Breast epithelium (tissue), 4 donors: Measurements from ENCODE around the gene CGA. TPM values are rescaled to one million over a fixed set of nuclear protein-coding genes. Genes with fewer than 3 reads are reported as not detected.

Source experiments
- DNase-seq, 2 donors: peaks; one replicate each; pipeline ENCODE4 v3.0.0-alpha.2; 2019; ENCODE audit warnings: low spot score in 2 of 2
- H3K27ac ChIP-seq, 2 donors: fragments of 200-600 bp; sonication (generic) in 1 of 2; one replicate each; pipeline ENCODE4 v1.5.1; 2016 to 2019; ENCODE audit warnings: mild to moderate bottlenecking in 1 of 2
- H3K27me3 ChIP-seq, 2 donors: fragments of 200-600 bp; sonication (generic) in 1 of 2; one replicate each; pipeline versions ENCODE4 v1.5.1 to v1.6.0; 2017 to 2019; ENCODE audit warnings: control low read depth in 1 of 2, mild to moderate bottlenecking in 1 of 2
- H3K36me3 ChIP-seq: fragments of 200-600 bp; one replicate; pipeline ENCODE4 v1.5.1; 2019
- H3K4me1 ChIP-seq, 2 donors: fragments of 200-600 bp; sonication (generic); one replicate each; pipeline ENCODE4 v1.5.1; 2016 to 2019; ENCODE audit warnings: control low read depth in 1 of 2
- H3K4me3 ChIP-seq, 3 donors: fragments of 200-600 bp; sonication (generic); 1 replicate in 2 of 3; 2 replicates in 1 of 3; pipeline ENCODE4 v1.5.1; 2016 to 2019; ENCODE audit warnings: mild to moderate bottlenecking in 3 of 3, moderate library complexity in 2 of 3
- H3K9me3 ChIP-seq, 2 donors: fragments of 200-600 bp; sonication (generic) in 1 of 2; one replicate each; pipeline ENCODE4 v1.5.1; 2016 to 2019; ENCODE audit warnings: control low read depth in 1 of 2
- CTCF ChIP-seq, 3 donors: fragments of 450-650 bp; IDR thresholded peaks; one replicate each; pipeline ENCODE4 v1.5.1; 2016 to 2017; ENCODE audit warnings: antibody characterized with exemption in 3 of 3, mild to moderate bottlenecking in 3 of 3, moderate library complexity in 3 of 3
- POLR2A ChIP-seq: fragments of 450-650 bp; IDR thresholded peaks from one replicate; pipeline ENCODE4 v1.6.1; 2016; ENCODE audit warnings: antibody characterized with exemption, mild to moderate bottlenecking, moderate library complexity
- POLR2AphosphoS5 ChIP-seq, 3 donors: sonication (generic); formaldehyde crosslinking; IDR thresholded peaks; one replicate each; pipeline ENCODE4 v1.6.1; 2017; ENCODE audit warnings: antibody characterized with exemption in 3 of 3
- intact Hi-C: fragments of 100-400 bp; cut with DNase I; formaldehyde crosslinking; loops from one replicate; pipeline ENCODE4 v1.15.1; 2023; ENCODE audit warnings: low total_unique reads
- total RNA-seq, 3 donors: library from RNA; depleted of rRNA; stranded (reverse); fragments of >200 nt; gene quantifications; one replicate each; pipeline ENCODE4 v1.1.0, GENCODE V29; 2016

The CGA gene
- total RNA-seq, 3 donors from 2014 or later, result not detected

- H3K4me1 ChIP-seq, result no peaks in the 10 kb centered on the region
- no peaks in the 10 kb centered on the region for H3K36me3 ChIP-seq
- H3K27me3 ChIP-seq, result peaks cover 0 to 6% of the 10 kb centered on the region in 2 donors
- H3K4me3 ChIP-seq, result no peak overlapping the region
- no peak for DNase-seq
- TF ChIP-seq POLR2AphosphoS5 (IDR thresholded peaks at IDR 0.05) (no peak), POLR2A (no peak), CTCF (IDR thresholded peaks at IDR 0.05) (no peak)
- no peak overlapping the region for H3K27ac ChIP-seq
- intact Hi-C loops, result no loop called here
- H3K9me3 ChIP-seq, result peaks cover 0 to 8% of the 10 kb centered on the region in 2 donors
Observed at GRCh38 chr6:87124074-87124473, 29.2 kb upstream of the CGA start.

DNA sequence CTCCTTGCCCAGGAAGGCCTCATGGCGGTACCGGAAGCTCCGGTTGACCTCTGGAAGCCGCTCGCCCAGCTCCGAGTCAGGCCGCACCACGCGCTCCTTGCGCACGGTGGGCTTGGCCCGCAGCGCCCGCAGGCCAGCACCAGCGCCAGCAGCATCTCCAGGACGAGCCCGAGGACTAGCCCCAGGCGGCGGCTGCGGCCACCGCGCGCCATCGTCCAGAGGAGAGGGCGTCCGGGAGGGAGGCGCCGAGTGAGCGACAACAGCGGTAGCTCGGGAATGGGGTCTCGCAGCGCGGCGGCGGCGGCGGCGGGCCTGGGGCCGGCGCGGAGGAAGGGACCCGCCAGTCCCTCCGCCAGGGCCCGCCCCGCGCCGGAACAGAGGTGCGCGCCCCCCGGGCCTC is 27.6 kb upstream of the CGA start:
- no peaks in the 10 kb centered on the region for H3K4me1 ChIP-seq
- intact Hi-C loops, result no loop called here
- no peak overlapping the region for H3K27ac ChIP-seq
- H3K36me3 ChIP-seq, result no peaks in the 10 kb centered on the region
- no peak for TF ChIP-seq CTCF (IDR thresholded peaks at IDR 0.05)
- TF ChIP-seq POLR2A, result no peak
- no peak for TF ChIP-seq POLR2AphosphoS5 (IDR thresholded peaks at IDR 0.05)
- no peak overlapping the region for H3K4me3 ChIP-seq
- peaks cover 0 to 6% of the 10 kb centered on the region in 2 donors for H3K27me3 ChIP-seq
- peaks cover 0 to 8% of the 10 kb centered on the region in 2 donors for H3K9me3 ChIP-seq
- no peak for DNase-seq

GRCh38 chr6:87118054-87118453 is 23.1 kb upstream of the CGA start:
- Histone ChIP-seq H3K36me3 (no peaks in the 10 kb centered on the region), H3K4me3 (no peak overlapping the region), H3K27me3 (peaks cover 0 to 6% of the 10 kb centered on the region in 2 donors), H3K4me1 (no peaks in the 10 kb centered on the region), H3K27ac (no peak overlapping the region), H3K9me3 (peaks cover 0 to 8% of the 10 kb centered on the region in 2 donors)
- TF ChIP-seq POLR2AphosphoS5 (IDR thresholded peaks at IDR 0.05), result no peak
- TF ChIP-seq POLR2A, result no peak
- no peak for TF ChIP-seq CTCF (IDR thresholded peaks at IDR 0.05)
- DNase-seq, result no peak
- intact Hi-C loops, result no loop called here

DNA sequence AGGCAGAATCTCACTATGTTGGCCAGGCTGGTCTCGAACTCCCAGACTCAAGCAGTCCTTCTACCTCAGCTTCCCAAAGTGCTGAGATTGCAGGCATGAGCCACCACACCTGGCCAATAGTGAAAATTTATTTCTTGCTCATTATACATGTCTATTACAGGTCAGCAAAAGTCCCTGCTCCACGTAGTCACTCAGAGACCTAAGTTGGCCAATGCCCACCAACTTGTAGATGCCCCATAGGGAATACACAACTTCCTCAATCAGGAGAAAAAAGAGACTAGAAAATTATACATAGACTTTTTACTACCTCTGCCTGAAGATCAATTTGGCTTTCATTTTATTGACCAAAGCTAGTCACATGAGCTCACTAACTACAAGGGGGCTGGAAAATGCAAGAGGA is 22.0 kb upstream of the CGA start:
- Histone ChIP-seq H3K27ac (no peak overlapping the region), H3K36me3 (no peaks in the 10 kb centered on the region), H3K9me3 (peaks cover 0 to 2% of the 10 kb centered on the region in 2 donors), H3K4me3 (no peak overlapping the region), H3K4me1 (no peaks in the 10 kb centered on the region), H3K27me3 (no peaks in the 10 kb centered on the region)
- TF ChIP-seq POLR2A (no peak), POLR2AphosphoS5 (IDR thresholded peaks at IDR 0.05) (no peak)
- DNase-seq, result no peak
- intact Hi-C loops, result no loop called here

GRCh38 chr6:87115402-87116135 is 20.7 kb upstream of the CGA start:
- H3K36me3 ChIP-seq, result no peaks in the 10 kb centered on the region
- no peak for TF ChIP-seq CTCF (IDR thresholded peaks at IDR 0.05)
- TF ChIP-seq POLR2A, result no peak
- no peak for TF ChIP-seq POLR2AphosphoS5 (IDR thresholded peaks at IDR 0.05)
- H3K27ac ChIP-seq, result no peak overlapping the region
- H3K9me3 ChIP-seq, result no peaks in the 10 kb centered on the region
- intact Hi-C loops, result no loop called here
- H3K27me3 ChIP-seq, result no peaks in the 10 kb centered on the region
- DNase-seq, result no peak
- H3K4me1 ChIP-seq, result no peaks in the 10 kb centered on the region
- no peak overlapping the region for H3K4me3 ChIP-seq
